Sigmoid colon (tissue), 4 donors: ENCODE results near the gene BCL2L12.

Experiments
- EP300 ChIP-seq, 4 donors: sonication (generic); formaldehyde crosslinking; IDR thresholded peaks; one replicate each; pipeline ENCODE4 v1.6.1; 2017; ENCODE audit warnings: antibody characterized with exemption in 4 of 4
- POLR2A ChIP-seq, 2 donors: fragments of 450-650 bp; IDR thresholded peaks; one replicate each; pipeline ENCODE4 v1.6.1; 2016; ENCODE audit warnings: antibody characterized with exemption in 2 of 2, mild to moderate bottlenecking in 2 of 2, moderate library complexity in 2 of 2
- TF ChIP-seq, protein P1 (sequence below), 4 experiments: fragments of 450-650 bp in 3 of 4; fragments of 200-600 bp in 1 of 4; IDR thresholded peaks; one replicate each; pipeline ENCODE4 v1.5.1; 2016 to 2019; ENCODE audit warnings: antibody characterized with exemption in 4 of 4, mild to moderate bottlenecking in 3 of 4, moderate library complexity in 2 of 4

DNA sequence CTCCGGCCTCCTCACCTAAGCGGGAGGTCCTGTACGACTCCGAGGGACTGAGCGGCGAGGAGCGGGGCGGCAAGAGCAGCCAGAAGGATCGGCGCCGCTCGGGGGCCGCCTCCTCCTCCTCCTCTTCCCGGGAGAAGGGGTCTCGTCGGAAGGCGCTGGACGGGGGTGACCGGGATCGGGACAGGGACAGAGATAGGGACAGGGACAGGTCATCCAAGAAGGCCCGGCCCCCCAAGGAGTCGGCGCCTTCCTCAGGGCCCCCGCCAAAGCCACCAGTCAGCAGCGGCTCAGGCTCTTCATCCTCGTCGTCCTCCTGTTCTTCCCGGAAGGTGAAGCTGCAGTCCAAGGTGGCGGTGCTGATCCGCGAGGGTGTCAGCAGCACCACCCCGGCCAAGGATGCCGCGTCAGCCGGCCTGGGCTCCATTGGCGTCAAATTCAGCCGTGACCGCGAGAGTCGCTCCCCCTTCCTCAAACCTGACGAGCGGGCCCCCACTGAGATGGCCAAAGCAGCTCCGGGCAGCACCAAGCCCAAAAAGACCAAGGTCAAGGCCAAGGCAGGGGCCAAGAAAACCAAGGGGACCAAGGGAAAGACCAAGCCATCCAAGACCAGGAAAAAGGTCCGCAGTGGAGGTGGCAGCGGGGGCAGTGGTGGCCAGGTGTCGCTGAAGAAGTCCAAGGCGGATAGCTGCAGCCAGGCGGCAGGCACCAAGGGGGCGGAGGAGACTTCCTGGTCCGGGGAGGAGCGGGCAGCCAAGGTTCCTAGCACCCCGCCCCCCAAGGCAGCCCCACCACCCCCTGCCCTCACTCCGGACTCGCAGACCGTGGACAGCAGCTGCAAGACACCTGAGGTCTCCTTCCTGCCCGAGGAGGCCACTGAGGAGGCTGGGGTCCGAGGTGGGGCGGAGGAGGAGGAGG is 12.9 kb upstream of the BCL2L12 start:
- TF ChIP-seq, protein P1, sequence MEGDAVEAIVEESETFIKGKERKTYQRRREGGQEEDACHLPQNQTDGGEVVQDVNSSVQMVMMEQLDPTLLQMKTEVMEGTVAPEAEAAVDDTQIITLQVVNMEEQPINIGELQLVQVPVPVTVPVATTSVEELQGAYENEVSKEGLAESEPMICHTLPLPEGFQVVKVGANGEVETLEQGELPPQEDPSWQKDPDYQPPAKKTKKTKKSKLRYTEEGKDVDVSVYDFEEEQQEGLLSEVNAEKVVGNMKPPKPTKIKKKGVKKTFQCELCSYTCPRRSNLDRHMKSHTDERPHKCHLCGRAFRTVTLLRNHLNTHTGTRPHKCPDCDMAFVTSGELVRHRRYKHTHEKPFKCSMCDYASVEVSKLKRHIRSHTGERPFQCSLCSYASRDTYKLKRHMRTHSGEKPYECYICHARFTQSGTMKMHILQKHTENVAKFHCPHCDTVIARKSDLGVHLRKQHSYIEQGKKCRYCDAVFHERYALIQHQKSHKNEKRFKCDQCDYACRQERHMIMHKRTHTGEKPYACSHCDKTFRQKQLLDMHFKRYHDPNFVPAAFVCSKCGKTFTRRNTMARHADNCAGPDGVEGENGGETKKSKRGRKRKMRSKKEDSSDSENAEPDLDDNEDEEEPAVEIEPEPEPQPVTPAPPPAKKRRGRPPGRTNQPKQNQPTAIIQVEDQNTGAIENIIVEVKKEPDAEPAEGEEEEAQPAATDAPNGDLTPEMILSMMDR (IDR thresholded peaks at IDR 0.05) = no peak
- no peak for TF ChIP-seq POLR2A (IDR thresholded peaks at IDR 0.05)
- TF ChIP-seq EP300 (IDR thresholded peaks at IDR 0.05) = no peak
